ENCODE results near the gene NR1D1.

Gene NR1D1

GRCh38 chr17:40097931-40098845 is 2.2 kb downstream of the NR1D1 start:
- H3K27ac ChIP-seq: peak overlapping the region; percentile 75
- TF ChIP-seq CTCF (conservative IDR thresholded peaks at IDR 0.05) (no peak), ZFX (IDR thresholded peaks at IDR 0.05) (no peak)

- TF ChIP-seq CTCF (conservative IDR thresholded peaks at IDR 0.05): no peak
- TF ChIP-seq ZFX (IDR thresholded peaks at IDR 0.05): no peak
- H3K27ac ChIP-seq: no peak overlapping the region
These were observed 3.3 kb downstream of the NR1D1 start for GRCh38 chr17:40097087-40097486.

- no peak overlapping the region for H3K27ac ChIP-seq
- TF ChIP-seq CTCF (conservative IDR thresholded peaks at IDR 0.05) (no peak), ZFX (IDR thresholded peaks at IDR 0.05) (no peak)
These were observed 4.2 kb downstream of the NR1D1 start for GRCh38 chr17:40095944-40096791.

GRCh38 chr17:40095351-40095943 is 4.9 kb downstream of the NR1D1 start:
- no peak for TF ChIP-seq CTCF (conservative IDR thresholded peaks at IDR 0.05)
- TF ChIP-seq ZFX (IDR thresholded peaks at IDR 0.05): no peak
- no peak overlapping the region for H3K27ac ChIP-seq

- no peak for TF ChIP-seq CTCF (conservative IDR thresholded peaks at IDR 0.05)
- no peak for TF ChIP-seq ZFX (IDR thresholded peaks at IDR 0.05)
- no peak overlapping the region for H3K27ac ChIP-seq
These were observed 5.5 kb downstream of the NR1D1 start for GRCh38 chr17:40094874-40095273.

GRCh38 chr17:40093580-40094201 is 6.7 kb downstream of the NR1D1 start:
- H3K27ac ChIP-seq: no peak overlapping the region
- TF ChIP-seq ZFX (IDR thresholded peaks at IDR 0.05) (no peak), CTCF (conservative IDR thresholded peaks at IDR 0.05) (no peak)
